Activated CD8-positive, alpha-beta memory T cell treated with anti-CD3 and anti-CD28 coated beads, Interleukin-2, amount 50 U/mL, for 1 hour (primary cell): ENCODE results near the gene GORASP1.
"Not testable (repeated sequence)": the region's sequence is repeated elsewhere in the genome, so short reads cannot be mapped to it uniquely, and the experiment has no call there.

Experiments used
- DNase-seq: peaks from one replicate; pipeline ENCODE4 v3.0.0-alpha.2; 2020; ENCODE audit errors: extremely low read depth

GORASP1 gene

DNA sequence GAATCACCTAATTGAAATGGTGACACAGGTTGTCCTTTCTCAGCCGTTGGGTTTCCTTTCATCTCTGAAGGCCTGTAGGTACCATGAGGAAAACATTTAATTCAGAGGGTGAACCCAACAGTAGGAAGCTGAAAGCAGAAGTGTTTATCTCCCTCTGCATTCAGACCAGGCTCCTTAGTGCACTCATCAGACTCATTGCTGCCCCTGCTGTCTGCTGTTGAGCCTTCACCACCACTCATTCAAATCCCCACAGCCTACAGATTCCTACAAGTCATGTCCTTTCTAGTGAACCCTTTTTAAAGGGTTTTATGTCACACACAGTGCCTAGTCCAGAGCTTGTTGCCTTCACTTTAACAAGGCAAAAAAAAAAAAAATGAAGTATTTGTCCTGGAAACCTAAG is 42.2 kb downstream of the GORASP1 start:
- DNase-seq = no peak

DNA sequence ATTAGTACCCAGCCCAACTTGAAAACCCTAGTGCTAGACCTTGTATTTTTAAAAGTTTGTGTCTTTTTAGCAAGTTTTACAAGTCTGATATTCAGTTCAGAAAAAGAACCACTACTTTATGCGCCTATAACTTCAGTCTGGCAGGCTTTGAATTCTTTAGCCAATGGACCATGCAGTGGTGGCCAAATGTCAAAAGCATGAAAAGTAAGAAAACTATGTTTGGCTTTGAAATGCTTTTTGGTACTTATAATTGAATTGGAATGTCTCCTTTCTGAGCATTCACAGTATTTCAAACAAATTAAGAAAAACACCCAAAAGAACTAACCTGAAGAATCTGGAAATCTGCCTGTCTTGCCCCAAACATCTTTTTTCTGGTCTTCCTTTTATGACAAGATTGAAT is 42.8 kb downstream of the GORASP1 start:
- no peak for DNase-seq

DNA sequence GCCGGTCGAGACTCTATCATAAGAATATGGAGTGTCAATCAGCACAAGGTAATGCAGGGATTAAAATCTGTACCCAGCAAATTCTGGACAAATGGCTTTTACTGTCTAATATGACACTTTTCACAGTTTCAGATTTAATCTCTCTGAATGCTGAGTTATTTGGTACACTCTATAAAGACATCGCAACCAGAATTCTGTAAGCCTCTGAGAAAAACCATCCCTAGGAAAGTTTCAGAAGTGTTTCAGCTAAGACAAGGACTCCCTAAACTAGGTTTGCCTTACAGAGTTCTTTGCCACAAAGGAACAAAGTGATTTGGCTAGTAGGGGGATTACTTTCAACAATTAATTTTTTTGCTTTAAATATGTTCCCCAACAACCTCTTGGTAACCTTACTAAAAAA is 44.3 kb downstream of the GORASP1 start:
- DNase-seq = no peak

DNA sequence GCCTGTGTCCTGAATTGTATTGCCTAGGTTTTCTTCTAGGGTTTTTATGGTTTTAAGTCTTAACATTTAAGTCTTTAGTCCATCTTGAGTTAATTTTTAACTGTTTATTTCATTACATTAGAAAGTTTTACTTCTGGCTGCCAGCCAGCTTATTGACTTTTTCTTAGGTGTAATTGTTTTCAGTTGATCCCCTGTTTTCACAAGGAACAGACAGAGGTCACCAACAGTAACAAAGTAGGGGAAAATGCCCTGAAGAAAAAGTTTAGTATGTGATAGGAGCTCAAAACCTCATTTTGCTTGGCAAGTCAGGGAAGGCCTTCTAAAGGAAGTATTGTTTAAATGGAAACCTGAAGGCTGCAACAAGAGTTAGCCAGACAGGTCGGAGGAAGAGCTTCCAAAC is 45.2 kb downstream of the GORASP1 start:
- DNase-seq = no peak

DNA sequence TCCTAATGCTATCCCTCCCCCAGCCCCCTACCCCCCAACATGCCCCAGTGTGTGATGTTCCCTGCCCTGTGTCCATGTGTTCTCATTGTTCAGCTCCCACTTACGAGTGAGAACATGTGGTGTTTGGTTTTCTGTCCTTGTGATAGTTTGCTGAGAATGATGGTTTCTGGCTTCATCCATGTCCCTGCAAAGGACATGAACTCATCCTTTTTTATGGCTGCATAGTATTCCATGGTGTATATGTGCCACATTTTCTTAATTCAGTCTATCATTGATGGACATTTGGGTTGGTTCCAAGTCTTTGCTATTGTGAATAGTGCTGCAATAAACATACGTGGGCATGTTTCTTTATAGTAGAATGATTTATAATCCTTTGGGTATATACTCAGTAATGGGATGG is 46.2 kb downstream of the GORASP1 start:
- not testable (repeated sequence) for DNase-seq

DNA sequence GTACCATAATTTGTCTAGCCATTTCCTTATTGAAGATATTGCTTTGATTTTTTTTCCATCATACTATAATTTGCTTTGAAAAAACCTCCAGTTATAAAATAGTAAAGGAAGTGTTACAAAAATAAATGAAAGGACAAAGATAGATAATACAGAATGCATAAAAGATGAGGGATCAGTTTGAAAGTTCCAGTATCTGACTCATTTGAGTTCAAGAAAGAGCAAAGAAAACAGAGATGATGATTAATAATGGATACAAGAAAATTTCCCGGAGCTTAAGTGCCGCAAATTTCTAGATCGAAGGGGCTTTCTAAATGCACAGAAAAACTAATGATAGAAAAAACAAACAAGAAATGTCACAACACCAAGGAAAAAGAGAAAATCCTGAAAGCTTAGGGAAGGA is 51.3 kb downstream of the GORASP1 start:
- no peak for DNase-seq

DNA sequence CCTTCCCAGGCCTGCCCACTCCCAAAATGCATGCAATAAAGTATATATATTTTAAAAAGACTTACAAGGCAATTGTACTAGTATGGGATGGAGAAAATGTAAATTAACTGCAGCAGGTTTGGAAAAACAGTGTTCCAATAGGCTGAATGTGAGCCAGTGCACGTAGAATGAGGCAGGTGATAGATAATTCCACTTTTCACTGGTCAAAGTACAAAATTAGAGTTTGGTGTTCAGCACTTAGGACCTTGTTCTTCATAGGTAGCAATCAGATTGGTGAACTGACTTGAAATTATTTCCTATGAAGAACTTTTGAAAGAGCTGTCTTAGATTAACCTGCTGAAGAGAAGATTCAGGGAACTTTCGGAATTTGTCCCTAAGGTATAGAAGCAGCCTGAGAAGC is 53.7 kb downstream of the GORASP1 start:
- DNase-seq = no peak

DNA sequence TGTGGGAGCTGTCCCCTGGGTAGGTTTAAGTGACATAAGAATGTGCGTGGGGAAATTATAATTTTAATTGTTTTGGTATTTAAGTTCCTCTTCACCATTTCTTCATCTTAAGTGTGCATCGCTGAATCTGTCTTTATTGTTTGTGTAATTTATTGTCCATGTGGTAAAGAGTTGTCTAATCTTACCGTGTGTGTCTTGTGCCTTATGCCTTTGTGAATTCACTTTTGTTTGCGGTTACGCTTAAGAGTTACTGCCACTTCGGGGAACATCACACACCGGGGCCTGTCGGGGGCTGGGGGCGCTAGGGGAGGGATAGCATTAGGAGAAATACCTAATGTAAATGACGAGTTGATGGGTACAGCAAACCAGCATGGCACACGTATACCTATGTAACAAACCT is 54.8 kb downstream of the GORASP1 start:
- no peak for DNase-seq

DNA sequence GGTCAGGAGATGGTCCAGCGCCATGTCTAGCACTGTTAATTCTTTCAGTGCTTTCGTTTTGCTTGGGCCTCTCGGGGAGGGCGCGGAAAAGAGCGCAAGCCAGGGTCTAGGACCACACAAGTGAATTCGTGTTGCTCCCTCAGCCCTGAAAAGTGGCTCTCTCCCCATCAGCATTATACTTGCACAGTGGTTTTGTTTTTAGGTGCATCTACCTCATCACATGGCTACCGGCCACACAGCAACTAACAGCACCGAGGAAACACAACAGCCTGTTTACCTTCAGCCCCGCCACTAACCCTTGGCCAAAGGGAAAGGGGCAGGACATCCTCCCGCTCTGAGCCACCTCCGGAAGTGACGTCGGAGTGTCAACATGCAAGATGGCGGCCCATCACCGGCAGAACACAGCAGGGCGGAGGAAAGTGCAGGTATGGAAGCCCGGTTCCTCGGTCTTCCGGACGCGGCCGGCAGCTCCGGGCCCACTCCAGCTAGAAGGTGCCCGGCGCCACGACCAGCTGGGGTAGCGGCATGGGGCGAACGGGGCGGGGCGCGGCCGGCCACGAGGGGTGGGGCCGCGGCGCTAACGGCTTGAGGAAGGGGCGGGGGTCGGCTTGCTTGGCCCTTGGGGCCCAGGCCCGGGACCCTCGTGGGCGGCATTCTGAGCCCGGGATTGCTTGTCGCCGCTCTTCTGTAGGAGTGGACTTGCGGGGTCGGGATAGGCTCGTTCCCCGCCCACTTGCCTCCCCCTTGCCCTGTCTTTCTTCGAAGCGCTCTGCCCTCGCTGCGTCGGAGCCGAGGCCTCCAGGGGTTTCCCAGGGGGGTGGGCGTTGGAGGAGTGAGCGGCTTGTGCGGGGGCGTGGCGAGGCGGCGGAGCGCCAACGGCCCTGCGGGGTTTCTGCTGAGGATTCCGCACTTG is 55.5 kb downstream of the GORASP1 start, which contains the start of the genes SCN11A and WDR48:
TSS of gene SCN11A (minus strand) at position 296 of the 913 bp plus-strand sequence. CDS start 101,582 bp downstream, outside the sequence.
TSS of gene WDR48 (plus strand) at position 368 of the 913 bp plus-strand sequence. CDS start at position 378, 10 bp downstream.
- DNase-seq = peak; percentile 84

DNA sequence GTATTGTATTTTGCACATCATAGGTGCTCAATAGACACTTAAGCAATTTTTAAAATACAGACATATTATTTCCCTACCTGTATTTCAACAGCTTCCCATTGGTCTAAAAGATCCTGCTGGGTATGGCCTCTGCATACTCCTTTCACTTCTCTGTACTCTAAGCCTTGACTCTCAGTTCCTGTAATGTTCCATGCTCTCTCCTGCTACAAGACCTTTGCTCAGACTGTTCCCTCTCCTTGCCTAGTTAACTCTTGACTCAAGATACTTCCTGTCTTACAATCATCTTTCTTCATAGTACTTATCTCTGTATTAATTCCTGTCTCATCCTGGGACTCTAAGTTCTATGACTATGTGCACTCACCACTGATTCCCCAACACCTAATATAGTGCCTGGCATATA is 57.4 kb downstream of the GORASP1 start:
- DNase-seq = no peak
